Endometrial microvascular endothelial cells (primary cell): ENCODE results near the gene DCLRE1C. TPM values are rescaled to one million over a fixed set of nuclear protein-coding genes. Genes with fewer than 3 reads are reported as not detected.

Source experiments
- in situ Hi-C: cut with HindIII; loops from 2 replicates; pipeline ENCODE4 v1.10.0; 2017; ENCODE audit warnings: low sequenced_read_pairs, low pct_unique_long_range_greater_than_20kb; ENCODE audit errors: inconsistent ontology term
- total RNA-seq: library from RNA; depleted of rRNA; stranded (reverse); fragments of >200 nt; gene quantifications from one replicate; pipeline ENCODE4 v1.2.3, GENCODE V29; 2015; ENCODE audit errors: inconsistent ontology term

Gene DCLRE1C
- total RNA-seq, 1 donor from 2014 or later, result 5.7 TPM

GRCh38 chr10:14852236-14852635, 101.7 kb downstream of the DCLRE1C start:
- in situ Hi-C loops, result no loop called here

Other genes with a start within 250 kb of the DCLRE1C start
- gene FAM107B, start 179.2 kb downstream of the DCLRE1C start, total RNA-seq, result 77.7 TPM
- not detected for gene CDNF, start 116.1 kb downstream of the DCLRE1C start, total RNA-seq
- 18.9 TPM for gene HSPA14, start 115.8 kb downstream of the DCLRE1C start, total RNA-seq
- 13.9 TPM for gene MSANTD7, start 115.8 kb downstream of the DCLRE1C start, total RNA-seq
- 29.3 TPM for gene SUV39H2, start 75.2 kb downstream of the DCLRE1C start, total RNA-seq
- gene MEIG1, start 5.3 kb upstream of the DCLRE1C start, total RNA-seq, result not detected
- gene OLAH, start 89.8 kb upstream of the DCLRE1C start, total RNA-seq, result not detected
- gene ACBD7, start 134.7 kb upstream of the DCLRE1C start, total RNA-seq, result 6.5 TPM
- 6.2 TPM for gene RPP38, start 143.3 kb upstream of the DCLRE1C start, total RNA-seq
- 151 TPM for gene NMT2, start 214.6 kb upstream of the DCLRE1C start, total RNA-seq